ENCODE measurements around the gene SUGCT.

The SUGCT gene

DNA sequence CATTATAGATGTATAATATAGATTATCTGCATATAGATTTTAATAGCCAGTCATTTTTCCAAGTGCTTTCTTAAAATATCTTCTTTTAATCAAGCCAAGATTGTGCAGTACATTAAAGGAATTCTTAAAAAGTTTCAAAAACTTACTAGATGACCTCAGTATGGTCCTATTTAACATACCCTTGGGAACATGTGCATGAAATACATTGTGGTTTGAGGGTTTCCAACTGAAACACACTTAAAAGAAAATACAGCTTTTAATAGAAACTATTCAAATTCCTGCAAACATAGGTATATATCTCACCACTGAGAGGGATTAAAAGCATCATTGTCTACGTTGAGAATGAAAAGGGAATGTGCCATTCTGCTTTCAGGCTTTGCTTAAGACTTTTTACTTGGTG lies 364.9 kb downstream of the SUGCT start:
- no peaks in the 10 kb centered on the region for H3K36me3 ChIP-seq
- H3K9ac ChIP-seq, result no peak overlapping the region
- H3K27ac ChIP-seq, result no peak overlapping the region
- H3K4me2 ChIP-seq, result peak overlapping the region; percentile 40
- H4K20me1 ChIP-seq, result no peaks in the 10 kb centered on the region
- TF ChIP-seq Cebpa-rat (IDR thresholded peaks at IDR 0.05), result no peak
- H3K4me1 ChIP-seq, result peaks cover 12% of the 10 kb centered on the region
- no peaks in the 10 kb centered on the region for H3K9me3 ChIP-seq
- no peaks in the 10 kb centered on the region for H3K27me3 ChIP-seq
- H3K4me3 ChIP-seq, result no peak overlapping the region

DNA sequence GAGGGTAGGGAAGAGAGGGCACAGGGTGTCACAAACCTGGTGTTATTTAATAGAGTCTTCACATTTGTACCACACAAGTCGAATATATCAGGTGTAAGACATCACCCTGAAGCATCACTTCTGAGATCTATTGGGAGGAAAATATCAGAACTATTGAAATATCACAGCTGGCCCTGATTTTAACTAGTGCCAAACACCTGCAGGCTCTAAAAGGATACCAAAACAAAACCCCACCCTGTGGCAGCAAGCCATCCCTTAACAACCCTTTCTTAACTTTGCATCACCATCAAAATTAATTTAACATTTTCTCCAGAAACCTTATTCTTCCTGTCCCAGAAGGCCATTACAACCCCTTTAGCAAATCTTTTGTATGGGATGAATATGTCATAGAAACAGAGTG lies 365.4 kb downstream of the SUGCT start:
- Histone ChIP-seq H3K4me2 (peak overlapping the region; percentile 40), H4K20me1 (no peaks in the 10 kb centered on the region), H3K27ac (no peak overlapping the region)

DNA sequence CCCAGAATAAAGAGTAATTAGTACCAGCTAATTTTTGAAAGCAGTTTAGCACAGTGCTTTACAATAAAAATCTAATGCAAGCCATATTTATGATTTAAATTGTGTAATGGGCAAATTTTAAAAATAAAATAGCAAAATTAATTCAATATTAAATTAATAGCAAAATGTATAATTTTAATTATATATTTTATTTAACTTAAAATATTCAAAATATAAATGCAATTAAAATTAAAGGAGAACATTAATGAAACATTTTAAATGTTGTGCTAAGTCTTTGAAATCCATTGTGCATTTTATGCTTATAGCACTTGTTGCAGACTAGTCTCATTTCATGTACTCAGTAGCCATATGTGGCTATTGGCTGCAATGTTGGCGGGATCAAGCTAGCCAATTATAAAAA lies 367.6 kb downstream of the SUGCT start:
- no peaks in the 10 kb centered on the region for H3K27me3 ChIP-seq
- H3K4me1 ChIP-seq, result peaks cover 12% of the 10 kb centered on the region
- H3K27ac ChIP-seq, result no peak overlapping the region
- H3K4me3 ChIP-seq, result no peak overlapping the region
- no peaks in the 10 kb centered on the region for H3K9me3 ChIP-seq
- no peak for TF ChIP-seq Cebpa-rat (IDR thresholded peaks at IDR 0.05)
- H3K9ac ChIP-seq, result no peak overlapping the region
- H3K36me3 ChIP-seq, result no peaks in the 10 kb centered on the region
- no peak overlapping the region for H3K4me2 ChIP-seq
- H4K20me1 ChIP-seq, result no peaks in the 10 kb centered on the region

More for the DNA sequence above, 365.4 kb downstream of the SUGCT start:
- no peak for TF ChIP-seq Cebpa-rat (IDR thresholded peaks at IDR 0.05)
- no peaks in the 10 kb centered on the region for H3K9me3 ChIP-seq
- H3K27me3 ChIP-seq, result no peaks in the 10 kb centered on the region
- H3K4me1 ChIP-seq, result peaks cover 12% of the 10 kb centered on the region
- no peaks in the 10 kb centered on the region for H3K36me3 ChIP-seq
- no peak overlapping the region for H3K9ac ChIP-seq
- H3K4me3 ChIP-seq, result no peak overlapping the region

GRCh38 chr7:40506158-40506557 lies 371.4 kb downstream of the SUGCT start:
- no peaks in the 10 kb centered on the region for H4K20me1 ChIP-seq
- H3K9me3 ChIP-seq, result no peaks in the 10 kb centered on the region
- no peaks in the 10 kb centered on the region for H3K36me3 ChIP-seq
- H3K4me2 ChIP-seq, result no peak overlapping the region
- H3K9ac ChIP-seq, result no peak overlapping the region
- no peak overlapping the region for H3K4me3 ChIP-seq
- no peaks in the 10 kb centered on the region for H3K4me1 ChIP-seq
- H3K27ac ChIP-seq, result no peak overlapping the region
- TF ChIP-seq Cebpa-rat (IDR thresholded peaks at IDR 0.05), result no peak
- no peaks in the 10 kb centered on the region for H3K27me3 ChIP-seq

- TF ChIP-seq Cebpa-rat (IDR thresholded peaks at IDR 0.05), result no peak
Measured at GRCh38 chr7:40507166-40507565, 372.4 kb downstream of the SUGCT start.

GRCh38 chr7:40509287-40509996 lies 374.6 kb downstream of the SUGCT start:
- Histone ChIP-seq H3K9ac (no peak overlapping the region), H3K9me3 (no peaks in the 10 kb centered on the region), H3K36me3 (no peaks in the 10 kb centered on the region), H3K4me1 (no peaks in the 10 kb centered on the region), H3K27ac (no peak overlapping the region), H3K4me3 (no peak overlapping the region), H3K27me3 (no peaks in the 10 kb centered on the region), H3K4me2 (no peak overlapping the region), H4K20me1 (no peaks in the 10 kb centered on the region)
- TF ChIP-seq Cebpa-rat (IDR thresholded peaks at IDR 0.05), result no peak

More at GRCh38 chr7:40507166-40507565, 372.4 kb downstream of the SUGCT start:
- no peak overlapping the region for H3K27ac ChIP-seq
- H3K9me3 ChIP-seq, result no peaks in the 10 kb centered on the region
- H3K27me3 ChIP-seq, result no peaks in the 10 kb centered on the region
- no peak overlapping the region for H3K9ac ChIP-seq
- H4K20me1 ChIP-seq, result no peaks in the 10 kb centered on the region
- no peaks in the 10 kb centered on the region for H3K36me3 ChIP-seq
- H3K4me3 ChIP-seq, result no peak overlapping the region
- no peak overlapping the region for H3K4me2 ChIP-seq
- H3K4me1 ChIP-seq, result no peaks in the 10 kb centered on the region

- H3K4me1 ChIP-seq, result no peaks in the 10 kb centered on the region
- H3K4me3 ChIP-seq, result no peak overlapping the region
- no peak overlapping the region for H3K27ac ChIP-seq
- no peak overlapping the region for H3K4me2 ChIP-seq
- no peaks in the 10 kb centered on the region for H3K27me3 ChIP-seq
- H3K36me3 ChIP-seq, result no peaks in the 10 kb centered on the region
- no peak overlapping the region for H3K9ac ChIP-seq
- H4K20me1 ChIP-seq, result no peaks in the 10 kb centered on the region
- TF ChIP-seq Cebpa-rat (IDR thresholded peaks at IDR 0.05), result no peak
- H3K9me3 ChIP-seq, result no peaks in the 10 kb centered on the region
Measured at GRCh38 chr7:40516376-40516775, 381.6 kb downstream of the SUGCT start.

- no peak overlapping the region for H3K4me3 ChIP-seq
- no peak overlapping the region for H3K9ac ChIP-seq
- no peak for TF ChIP-seq Cebpa-rat (IDR thresholded peaks at IDR 0.05)
- H3K4me1 ChIP-seq, result no peaks in the 10 kb centered on the region
- no peaks in the 10 kb centered on the region for H3K27me3 ChIP-seq
- H3K9me3 ChIP-seq, result no peaks in the 10 kb centered on the region
- H3K36me3 ChIP-seq, result no peaks in the 10 kb centered on the region
- no peak overlapping the region for H3K4me2 ChIP-seq
- no peak overlapping the region for H3K27ac ChIP-seq
- H4K20me1 ChIP-seq, result no peaks in the 10 kb centered on the region
Measured at GRCh38 chr7:40519009-40519408, 384.2 kb downstream of the SUGCT start.

- Histone ChIP-seq H3K9me3 (no peaks in the 10 kb centered on the region), H3K36me3 (no peaks in the 10 kb centered on the region), H3K27ac (no peak overlapping the region), H3K4me2 (no peak overlapping the region), H3K4me1 (no peaks in the 10 kb centered on the region), H3K4me3 (no peak overlapping the region), H3K27me3 (no peaks in the 10 kb centered on the region), H3K9ac (no peak overlapping the region), H4K20me1 (no peaks in the 10 kb centered on the region)
- TF ChIP-seq Cebpa-rat (IDR thresholded peaks at IDR 0.05), result no peak
Measured at GRCh38 chr7:40520986-40521738, 386.4 kb downstream of the SUGCT start.

- no peak for TF ChIP-seq Cebpa-rat (IDR thresholded peaks at IDR 0.05)
Measured at GRCh38 chr7:40525764-40526163, 391.0 kb downstream of the SUGCT start.

More at GRCh38 chr7:40525764-40526163, 391.0 kb downstream of the SUGCT start:
- H3K4me2 ChIP-seq, result no peak overlapping the region
- H3K4me1 ChIP-seq, result no peaks in the 10 kb centered on the region
- H4K20me1 ChIP-seq, result no peaks in the 10 kb centered on the region
- no peaks in the 10 kb centered on the region for H3K9me3 ChIP-seq
- no peak overlapping the region for H3K27ac ChIP-seq
- no peaks in the 10 kb centered on the region for H3K36me3 ChIP-seq
- no peaks in the 10 kb centered on the region for H3K27me3 ChIP-seq
- no peak overlapping the region for H3K4me3 ChIP-seq
- no peak overlapping the region for H3K9ac ChIP-seq
